GM21526 (cell line): Measurements from ENCODE around the gene VAV2.
"Not testable (repeated sequence)": the region's sequence is repeated elsewhere in the genome, so short reads cannot be mapped to it uniquely, and the experiment has no call there.

Experiments
- ATAC-seq: cut with Tn5 transposase; IDR thresholded peaks from one replicate; pipeline ENCODE4 v1.9.1; 2021; ENCODE audit warnings: moderate library complexity; ENCODE audit not compliant: unreplicated experiment, low FRiP score

Gene VAV2

GRCh38 chr9:133767008-133767407 lies 225.1 kb downstream of the VAV2 start:
- no peak for ATAC-seq

GRCh38 chr9:133766234-133766633 lies 225.9 kb downstream of the VAV2 start:
- ATAC-seq: not testable (repeated sequence)

GRCh38 chr9:133763272-133764183 lies 228.6 kb downstream of the VAV2 start:
- ATAC-seq: no peak

GRCh38 chr9:133762488-133763271 lies 229.4 kb downstream of the VAV2 start:
- no peak for ATAC-seq

- ATAC-seq: no peak
Measured at GRCh38 chr9:133761641-133762248, 230.4 kb downstream of the VAV2 start.

GRCh38 chr9:133760713-133761290 lies 231.3 kb downstream of the VAV2 start:
- no peak for ATAC-seq

- ATAC-seq: no peak
Measured at GRCh38 chr9:133759946-133760345, 232.2 kb downstream of the VAV2 start.

- ATAC-seq: no peak
Measured at GRCh38 chr9:133759146-133759900, 232.8 kb downstream of the VAV2 start.

GRCh38 chr9:133758228-133758627 lies 233.9 kb downstream of the VAV2 start:
- ATAC-seq: no peak

- no peak for ATAC-seq
Measured at GRCh38 chr9:133754688-133755227, 237.4 kb downstream of the VAV2 start.

GRCh38 chr9:133754187-133754586 lies 237.9 kb downstream of the VAV2 start:
- ATAC-seq: no peak

- ATAC-seq: no peak
Measured at GRCh38 chr9:133752739-133753446, 239.2 kb downstream of the VAV2 start.

- ATAC-seq: no peak
Measured at GRCh38 chr9:133750982-133751649, 241.0 kb downstream of the VAV2 start.

GRCh38 chr9:133747309-133747708 lies 244.8 kb downstream of the VAV2 start:
- ATAC-seq: no peak

GRCh38 chr9:133744528-133744927 lies 247.6 kb downstream of the VAV2 start:
- not testable (repeated sequence) for ATAC-seq

- no peak for ATAC-seq
Measured at GRCh38 chr9:133742849-133743444, 249.2 kb downstream of the VAV2 start.

GRCh38 chr9:133742251-133742650 lies 249.9 kb downstream of the VAV2 start:
- no peak for ATAC-seq

GRCh38 chr9:133741716-133742115 lies 250.4 kb downstream of the VAV2 start:
- no peak for ATAC-seq
